ENCODE results near the gene TMEM196. TPM values are rescaled to one million over a fixed set of nuclear protein-coding genes. Genes with fewer than 3 reads are reported as not detected.

TMEM196 gene
- total RNA-seq, 4 donors from 2014 or later: 3.4 TPM; not detected in 3

DNA sequence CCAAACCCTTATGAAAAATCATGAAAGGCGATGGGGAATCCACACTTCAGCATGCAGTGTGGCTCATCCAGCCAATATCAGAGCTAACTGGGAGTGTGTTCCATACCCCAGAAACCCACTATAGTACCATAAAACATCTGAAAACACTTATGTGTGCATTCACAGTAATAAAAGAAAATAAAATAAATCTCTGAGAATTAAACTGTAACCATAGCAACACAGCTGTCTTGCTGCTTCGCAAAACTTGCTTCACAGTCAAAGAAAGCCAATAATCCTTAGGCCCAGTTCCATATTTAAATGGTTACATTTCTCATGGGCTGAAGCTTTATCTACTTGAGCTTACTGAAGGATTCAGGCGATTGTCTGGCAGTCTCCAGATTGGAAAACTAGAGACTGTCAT lies 44.7 kb downstream of the TMEM196 start:
- H3K9me3 ChIP-seq: no peaks in the 10 kb centered on the region
- TF ChIP-seq, protein P1, sequence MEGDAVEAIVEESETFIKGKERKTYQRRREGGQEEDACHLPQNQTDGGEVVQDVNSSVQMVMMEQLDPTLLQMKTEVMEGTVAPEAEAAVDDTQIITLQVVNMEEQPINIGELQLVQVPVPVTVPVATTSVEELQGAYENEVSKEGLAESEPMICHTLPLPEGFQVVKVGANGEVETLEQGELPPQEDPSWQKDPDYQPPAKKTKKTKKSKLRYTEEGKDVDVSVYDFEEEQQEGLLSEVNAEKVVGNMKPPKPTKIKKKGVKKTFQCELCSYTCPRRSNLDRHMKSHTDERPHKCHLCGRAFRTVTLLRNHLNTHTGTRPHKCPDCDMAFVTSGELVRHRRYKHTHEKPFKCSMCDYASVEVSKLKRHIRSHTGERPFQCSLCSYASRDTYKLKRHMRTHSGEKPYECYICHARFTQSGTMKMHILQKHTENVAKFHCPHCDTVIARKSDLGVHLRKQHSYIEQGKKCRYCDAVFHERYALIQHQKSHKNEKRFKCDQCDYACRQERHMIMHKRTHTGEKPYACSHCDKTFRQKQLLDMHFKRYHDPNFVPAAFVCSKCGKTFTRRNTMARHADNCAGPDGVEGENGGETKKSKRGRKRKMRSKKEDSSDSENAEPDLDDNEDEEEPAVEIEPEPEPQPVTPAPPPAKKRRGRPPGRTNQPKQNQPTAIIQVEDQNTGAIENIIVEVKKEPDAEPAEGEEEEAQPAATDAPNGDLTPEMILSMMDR (IDR thresholded peaks at IDR 0.05): no peak
- TF ChIP-seq POLR2AphosphoS5 (IDR thresholded peaks at IDR 0.05) (no peak), POLR2A (IDR thresholded peaks at IDR 0.05) (no peak), EP300 (IDR thresholded peaks at IDR 0.05; ENCODE audit: low read depth) (no peak)
- no peaks in the 10 kb centered on the region for H3K4me1 ChIP-seq
- WGBS, 2 donors (ENCODE audit: low coverage in 1 of 2): 54 to 74% methylated on average over 3 of the region's 3 CpGs
- peaks cover 4% of the 10 kb centered on the region for H3K27me3 ChIP-seq
- DNase-seq: no peak
- no peak overlapping the region for H3K4me3 ChIP-seq
- H3K36me3 ChIP-seq: no peaks in the 10 kb centered on the region
- in situ Hi-C loops (cut with MboI; ENCODE audit: low pct_ligation_motif_present in 1 of 4, low pct_unique_long_range_greater_than_20kb in 1 of 4, low sequenced_read_pairs in 3 of 4) (loop anchor here in 1 of 4 donors (25.0 kb wide), 1 partner anchor 884 kb away; the partner anchor contains the start of gene ABCB5), intact Hi-C loops (cut with DNase I; ENCODE audit: low total_unique reads) (no loop called here)
- H3K27ac ChIP-seq: no peak overlapping the region

DNA sequence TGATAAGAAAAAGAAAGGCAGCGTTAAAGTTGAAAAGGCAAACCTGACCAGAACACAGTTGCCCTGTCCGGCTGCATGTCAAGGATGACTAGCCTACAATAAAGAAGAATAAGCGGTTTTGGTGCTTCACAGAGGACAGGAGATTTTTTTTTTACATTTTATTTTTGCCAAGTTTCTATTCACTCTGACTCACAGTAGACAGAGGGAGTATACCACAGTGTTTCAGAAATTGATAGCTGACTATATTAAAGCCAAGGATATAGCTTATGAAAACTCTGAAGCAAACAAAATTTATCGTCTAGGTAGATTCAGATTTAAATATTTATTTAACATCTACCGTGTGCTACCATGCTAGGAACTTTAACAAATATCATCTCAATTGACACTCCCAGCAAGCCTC lies 47.6 kb downstream of the TMEM196 start:
- Histone ChIP-seq H3K27ac (no peak overlapping the region), H3K9me3 (no peaks in the 10 kb centered on the region), H3K27me3 (peaks cover 4% of the 10 kb centered on the region), H3K36me3 (no peaks in the 10 kb centered on the region), H3K4me1 (no peaks in the 10 kb centered on the region), H3K4me3 (no peak overlapping the region)
- no peak for TF ChIP-seq POLR2AphosphoS5 (IDR thresholded peaks at IDR 0.05)
- TF ChIP-seq, protein P1 (IDR thresholded peaks at IDR 0.05): no peak
- TF ChIP-seq POLR2A (IDR thresholded peaks at IDR 0.05): no peak
- no peak for TF ChIP-seq EP300 (IDR thresholded peaks at IDR 0.05; ENCODE audit: low read depth)
- no peak for DNase-seq
- in situ Hi-C loops (cut with MboI; ENCODE audit: low pct_ligation_motif_present in 1 of 4, low pct_unique_long_range_greater_than_20kb in 1 of 4, low sequenced_read_pairs in 3 of 4): loop anchor here in 1 of 4 donors (25.0 kb wide), 1 partner anchor 887 kb away; the partner anchor contains the start of gene ABCB5
- intact Hi-C loops (cut with DNase I; ENCODE audit: low total_unique reads): no loop called here
- 69 to 74% methylated on average over 5 of the region's 5 CpGs for WGBS, 2 donors (ENCODE audit: low coverage in 1 of 2)

DNA sequence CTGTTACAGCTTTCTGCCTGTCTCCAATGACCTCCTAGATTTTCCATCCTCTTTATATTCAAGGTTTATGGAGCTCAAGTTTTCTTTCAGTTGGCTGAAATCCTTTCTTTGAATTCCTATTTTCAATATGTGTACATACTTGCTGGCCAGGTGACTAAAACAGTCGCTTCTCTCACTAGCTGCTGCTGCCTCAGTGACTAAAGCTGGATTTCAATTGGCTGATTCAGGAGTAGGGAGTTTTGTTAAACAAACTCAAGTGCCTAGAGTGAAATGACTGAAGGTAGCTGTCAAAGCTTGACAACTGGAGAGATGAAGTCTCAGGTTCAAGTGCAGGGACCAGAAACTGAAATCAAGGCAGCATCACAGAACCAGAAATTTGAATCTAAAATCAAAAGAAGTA lies 57.9 kb downstream of the TMEM196 start:
- Histone ChIP-seq H3K4me3 (no peak overlapping the region), H3K9me3 (no peaks in the 10 kb centered on the region), H3K27ac (no peak overlapping the region), H3K36me3 (no peaks in the 10 kb centered on the region), H3K27me3 (no peaks in the 10 kb centered on the region), H3K4me1 (no peaks in the 10 kb centered on the region)
- in situ Hi-C loops (cut with MboI; ENCODE audit: low pct_ligation_motif_present in 1 of 4, low pct_unique_long_range_greater_than_20kb in 1 of 4, low sequenced_read_pairs in 3 of 4) (loop anchor here in 1 of 4 donors (25.0 kb wide), 1 partner anchor 597 kb away; no protein-coding TSS in a partner anchor), intact Hi-C loops (cut with DNase I; ENCODE audit: low total_unique reads) (loop anchor here (10.0 kb wide), 1 partner anchor 879 kb away; no protein-coding TSS in a partner anchor)
- 25 to 40% methylated on average over 1 of the region's 1 CpG for WGBS, 2 donors (ENCODE audit: low coverage in 1 of 2)
- TF ChIP-seq POLR2A (IDR thresholded peaks at IDR 0.05) (no peak), EP300 (IDR thresholded peaks at IDR 0.05; ENCODE audit: low read depth) (no peak), POLR2AphosphoS5 (IDR thresholded peaks at IDR 0.05) (no peak)
- TF ChIP-seq, protein P1 (IDR thresholded peaks at IDR 0.05): no peak
- DNase-seq: no peak

DNA sequence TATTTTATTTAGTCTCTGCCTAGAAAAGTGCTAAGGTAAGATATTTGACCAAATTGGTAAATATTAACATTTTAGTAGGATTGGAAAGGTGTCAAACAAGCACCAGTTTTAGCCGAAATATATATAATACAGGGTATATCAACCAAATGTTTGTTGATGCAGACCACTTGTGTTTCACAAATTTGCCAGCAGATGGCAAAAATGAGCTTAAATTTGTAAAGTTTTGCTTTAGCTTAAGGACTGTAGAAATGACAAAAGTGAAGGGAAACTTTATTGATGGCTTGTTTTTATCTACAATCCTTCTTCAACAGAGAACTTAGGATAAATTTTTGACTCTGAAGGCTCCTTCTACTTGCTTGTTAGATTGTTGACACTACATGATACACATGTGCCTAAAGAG lies 59.7 kb downstream of the TMEM196 start:
- Histone ChIP-seq H3K9me3 (no peaks in the 10 kb centered on the region), H3K27me3 (no peaks in the 10 kb centered on the region), H3K4me3 (no peak overlapping the region), H3K27ac (no peak overlapping the region), H3K4me1 (no peaks in the 10 kb centered on the region), H3K36me3 (no peaks in the 10 kb centered on the region)
- TF ChIP-seq POLR2A (IDR thresholded peaks at IDR 0.05): no peak
- no peak for TF ChIP-seq POLR2AphosphoS5 (IDR thresholded peaks at IDR 0.05)
- TF ChIP-seq, protein P1 (IDR thresholded peaks at IDR 0.05): peak; percentile 35 to 56 (median 41)
- in situ Hi-C loops (cut with MboI; ENCODE audit: low pct_ligation_motif_present in 1 of 4, low pct_unique_long_range_greater_than_20kb in 1 of 4, low sequenced_read_pairs in 3 of 4): loop anchor here in 1 of 4 donors (25.0 kb wide), 1 partner anchor 599 kb away; no protein-coding TSS in a partner anchor
- DNase-seq: peak; percentile 12
- intact Hi-C loops (cut with DNase I; ENCODE audit: low total_unique reads): loop anchor here (10.0 kb wide), 1 partner anchor 881 kb away; no protein-coding TSS in a partner anchor
- 30 to 67% methylated on average over 1 of the region's 1 CpG for WGBS, 2 donors (ENCODE audit: low coverage in 1 of 2)

Data from transverse colon (tissue), 4 donors.